Activated CD4-positive, alpha-beta memory T cell treated with anti-CD3 and anti-CD28 coated beads, Interleukin-2, amount 10 ng/mL, durations not matched to agents 7 days and 5 days (primary cell): Measurements from ENCODE around the gene RAB23. TPM values are rescaled to one million over a fixed set of nuclear protein-coding genes. Genes with fewer than 3 reads are reported as not detected.

ENCODE experiments used
- total RNA-seq, 2 experiments: library from RNA; stranded (reverse); gene quantifications; one replicate each; pipeline ENCODE4 v1.2.3, GENCODE V29; 2021

Gene RAB23
- total RNA-seq, 2 experiments from 2014 or later: 3.0 to 3.5 TPM

Other genes with a start within 250 kb of the RAB23 start
- gene KIAA1586, start 175.6 kb downstream of the RAB23 start, total RNA-seq: 10 to 100 TPM; 11.8 to 12.6 TPM
- 10 to 100 TPM; 55.9 to 56.4 TPM for gene ZNF451, start 132.1 kb downstream of the RAB23 start, total RNA-seq
- gene BAG2, start 50.0 kb downstream of the RAB23 start, total RNA-seq: 1 to 10 TPM; 5.7 to 5.8 TPM
- gene PRIM2, start 95.3 kb upstream of the RAB23 start, total RNA-seq: 10 to 100 TPM; 32.3 to 34.0 TPM